Stimulated activated CD4-positive, alpha-beta T cell treated with anti-CD3 and anti-CD28 coated beads, Interleukin-2, amount 100 ng/mL, for 4 hours (primary cell): Measurements from ENCODE around the gene UNC5C.

Experiments used
- DNase-seq: peaks from one replicate; pipeline ENCODE4 v3.0.0-alpha.2; 2020; ENCODE audit warnings: low read depth

The UNC5C gene

DNA sequence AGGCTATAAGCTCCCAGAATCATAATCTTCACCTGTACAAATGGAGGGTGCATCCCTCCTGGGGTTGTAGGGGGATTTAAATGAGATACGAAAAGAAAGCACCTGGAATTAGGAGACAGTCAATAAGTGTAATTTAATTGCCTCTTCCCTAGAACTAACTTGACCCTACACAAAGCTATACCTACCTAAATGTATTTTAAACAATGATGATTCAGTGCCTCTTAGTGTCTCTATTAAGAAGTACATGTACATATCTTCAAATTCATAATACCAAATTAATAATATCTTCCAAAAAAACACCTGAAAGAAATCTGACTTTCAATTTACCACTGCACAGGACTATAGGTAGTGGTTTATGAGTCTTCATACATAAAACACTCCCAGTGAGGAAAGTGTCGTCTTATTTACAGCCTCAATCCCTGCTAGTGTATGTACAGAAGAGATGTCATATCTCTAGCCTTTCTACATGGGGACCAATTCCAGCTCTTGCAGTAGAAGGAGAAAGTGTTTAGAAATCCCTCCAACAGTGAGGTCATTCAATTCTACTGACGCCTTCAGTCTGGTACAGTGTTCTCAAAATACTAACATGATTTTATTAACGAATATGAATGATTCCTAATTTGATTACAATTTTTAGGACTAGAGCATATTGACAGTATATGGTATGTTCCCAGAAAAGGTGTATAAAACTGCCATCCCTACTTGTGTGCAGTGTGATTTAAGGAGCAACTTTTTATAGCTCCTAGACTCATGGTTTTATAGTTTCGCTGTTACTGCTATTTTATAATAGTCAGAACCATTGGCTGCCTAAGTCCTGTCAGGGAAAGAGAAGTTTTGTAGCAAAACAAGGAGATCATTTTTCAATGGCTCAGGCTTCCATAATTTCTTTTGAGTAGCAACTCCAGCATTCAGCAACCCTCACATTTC, 282.7 kb downstream of the UNC5C start:
- DNase-seq = no peak

DNA sequence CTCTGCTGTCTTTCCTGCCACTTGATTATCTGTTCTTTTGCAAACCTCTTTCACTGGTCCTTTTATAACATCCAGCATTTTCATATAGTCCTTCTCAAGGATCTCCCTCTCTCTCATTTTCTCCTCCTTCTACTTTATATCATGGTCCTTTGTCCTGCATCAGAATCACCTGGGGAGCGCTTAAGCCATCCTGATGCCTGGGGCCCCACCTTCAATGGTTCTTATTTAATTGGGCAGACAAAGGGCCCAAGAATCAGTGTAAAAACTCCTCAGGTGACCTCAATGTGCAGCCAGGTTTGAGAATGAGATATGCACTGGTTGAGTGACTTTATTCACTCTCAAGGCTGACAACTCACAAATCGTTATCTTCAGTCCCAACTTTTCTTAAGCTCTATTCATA, 283.9 kb downstream of the UNC5C start:
- DNase-seq = no peak

DNA sequence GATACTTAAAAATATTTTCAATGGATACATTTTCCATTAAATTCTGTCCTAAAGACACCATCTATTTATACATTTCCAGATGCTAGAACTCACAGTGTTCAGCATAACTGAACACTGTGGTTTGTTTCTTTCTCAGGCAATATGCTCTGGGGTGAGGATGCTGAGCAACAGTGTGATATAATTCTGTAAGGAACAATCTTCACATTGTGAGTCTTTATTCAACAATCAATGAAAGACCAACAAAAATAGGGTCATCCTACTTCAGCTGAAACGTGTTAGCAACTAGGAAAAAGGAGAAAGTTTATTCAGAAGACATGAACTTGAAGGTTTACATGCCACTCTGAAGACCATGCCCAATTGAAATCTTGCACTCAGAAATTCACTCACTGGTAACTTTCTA, 284.8 kb downstream of the UNC5C start:
- DNase-seq = no peak

DNA sequence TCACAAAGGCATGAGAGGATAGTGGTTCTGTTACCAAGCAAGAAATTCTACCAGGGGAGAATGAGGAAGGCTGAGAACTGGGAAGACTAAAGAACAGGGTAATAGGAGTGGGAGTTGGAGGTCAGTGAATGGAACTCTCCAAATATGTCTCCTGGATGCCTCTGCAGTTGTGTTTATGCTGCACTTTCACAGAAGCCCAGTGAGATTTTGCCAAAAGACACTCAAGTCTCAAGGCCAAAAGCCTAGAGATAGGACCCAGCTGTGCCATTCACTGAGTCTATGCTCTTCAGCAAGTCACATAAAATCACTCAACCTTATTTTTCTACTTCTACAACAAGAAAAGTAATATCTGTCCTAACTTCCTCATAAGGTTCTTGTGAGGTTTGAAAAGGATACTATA, 285.4 kb downstream of the UNC5C start:
- DNase-seq = no peak

DNA sequence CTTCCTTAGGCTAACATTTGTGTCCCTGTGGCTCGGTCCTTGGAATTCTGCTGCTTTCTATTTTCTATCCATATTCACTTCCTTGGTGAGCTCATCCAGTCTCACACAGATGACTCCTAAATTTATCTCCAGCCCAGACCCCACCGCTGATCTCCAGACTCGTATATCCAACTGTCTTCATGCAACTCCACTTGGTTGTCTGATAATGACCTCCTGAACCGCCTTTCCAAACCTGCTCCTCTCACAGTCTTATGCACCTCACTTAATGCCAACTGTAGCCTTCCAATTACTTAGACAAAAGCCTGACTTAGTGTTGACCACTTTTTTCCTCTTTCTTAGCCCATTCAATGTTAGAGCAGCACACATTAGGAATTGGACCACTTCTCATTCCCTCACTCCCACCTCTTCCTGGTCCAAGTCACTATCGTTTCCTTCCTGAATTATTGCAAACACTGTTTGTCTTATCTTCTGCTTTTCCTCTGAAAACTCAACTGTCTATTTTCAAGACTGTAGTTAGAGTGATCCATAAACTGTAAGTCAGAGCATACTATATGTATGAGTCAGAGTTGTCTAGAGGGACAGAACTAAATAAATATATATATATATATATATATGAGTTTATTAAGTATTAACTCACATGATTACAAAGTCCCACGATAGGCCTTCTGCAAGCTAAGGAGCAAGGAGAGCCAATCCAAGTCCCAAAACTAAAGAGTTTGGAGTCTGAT, 292.5 kb downstream of the UNC5C start:
- DNase-seq = no peak

DNA sequence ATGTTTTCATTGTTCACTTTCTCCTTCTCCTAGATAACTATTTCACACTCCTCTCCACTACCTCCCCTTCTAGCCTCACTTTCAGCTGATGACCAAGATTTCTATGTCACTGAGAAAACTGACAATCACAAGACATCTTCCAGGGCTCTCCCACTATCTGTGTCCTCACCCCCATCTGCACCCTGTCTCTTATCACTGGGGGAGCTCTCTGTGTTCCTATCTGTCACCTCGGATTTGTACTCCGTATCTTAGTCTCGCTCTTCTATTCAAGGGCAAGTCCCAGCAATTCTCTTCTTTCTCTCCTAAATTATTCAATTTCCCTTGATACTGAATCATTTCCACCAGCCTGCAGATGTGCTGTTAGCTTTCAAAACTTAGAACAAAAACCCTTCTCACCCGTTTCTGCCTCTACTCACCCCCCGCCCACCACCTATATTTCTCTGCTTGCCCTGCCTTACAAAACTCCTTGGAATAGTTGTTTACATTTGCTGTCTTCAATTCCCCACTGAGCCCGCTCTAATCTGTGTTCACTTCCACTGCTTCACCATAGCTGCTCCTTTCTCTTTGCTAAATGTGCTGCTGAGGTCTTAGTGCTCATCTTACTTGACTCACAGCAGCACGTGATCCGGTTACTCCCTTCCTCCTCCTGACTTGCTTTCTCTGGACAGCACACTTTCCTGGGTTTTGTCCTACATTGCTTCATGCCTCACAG, 293.2 kb downstream of the UNC5C start:
- no peak for DNase-seq

DNA sequence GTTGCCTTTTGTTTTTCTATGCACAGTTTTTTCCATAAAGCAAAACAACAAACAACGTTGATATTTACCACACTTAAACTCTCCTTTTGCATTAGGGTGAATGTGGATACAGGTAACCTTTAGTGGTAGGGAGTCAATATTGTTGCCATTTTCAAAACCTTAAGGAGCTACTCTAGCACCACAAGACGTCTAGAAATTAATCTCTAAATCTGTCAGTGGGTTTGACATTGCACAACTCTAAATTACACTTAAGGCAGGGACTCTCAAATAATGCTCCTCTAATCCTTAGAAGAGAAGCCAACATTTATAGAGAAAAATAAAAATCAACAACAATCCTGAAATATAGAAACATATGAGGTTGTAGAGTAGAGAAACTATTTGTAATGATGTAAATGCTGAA, 297.2 kb downstream of the UNC5C start:
- DNase-seq = no peak

DNA sequence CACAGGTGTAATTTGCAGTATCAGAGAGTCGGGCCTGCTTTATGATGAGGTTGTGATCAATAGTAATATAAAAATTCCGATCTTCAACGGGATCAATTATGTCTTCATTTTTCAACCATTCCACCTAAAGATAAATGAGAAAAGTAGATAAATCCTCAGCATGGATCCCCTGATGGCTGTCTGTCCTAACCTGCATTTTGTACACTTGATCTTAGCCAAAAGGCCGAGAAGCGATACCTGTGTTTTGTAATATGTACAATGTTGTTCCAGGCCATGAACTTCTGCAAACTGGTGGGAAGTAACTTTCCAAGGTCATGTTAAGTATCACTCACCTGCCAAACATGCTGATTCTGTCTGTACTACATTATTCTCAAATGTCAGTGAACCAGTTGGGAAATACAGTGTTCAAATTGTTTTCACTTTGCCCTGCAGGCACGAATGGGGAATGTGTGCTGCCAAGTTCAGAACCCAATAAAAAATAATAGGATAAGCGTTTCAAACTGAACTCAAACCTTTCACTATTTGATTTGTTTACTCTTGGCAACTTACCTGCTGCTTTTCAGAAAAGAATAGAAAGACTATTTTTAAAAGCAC, 298.1 kb downstream of the UNC5C start:
- no peak for DNase-seq

DNA sequence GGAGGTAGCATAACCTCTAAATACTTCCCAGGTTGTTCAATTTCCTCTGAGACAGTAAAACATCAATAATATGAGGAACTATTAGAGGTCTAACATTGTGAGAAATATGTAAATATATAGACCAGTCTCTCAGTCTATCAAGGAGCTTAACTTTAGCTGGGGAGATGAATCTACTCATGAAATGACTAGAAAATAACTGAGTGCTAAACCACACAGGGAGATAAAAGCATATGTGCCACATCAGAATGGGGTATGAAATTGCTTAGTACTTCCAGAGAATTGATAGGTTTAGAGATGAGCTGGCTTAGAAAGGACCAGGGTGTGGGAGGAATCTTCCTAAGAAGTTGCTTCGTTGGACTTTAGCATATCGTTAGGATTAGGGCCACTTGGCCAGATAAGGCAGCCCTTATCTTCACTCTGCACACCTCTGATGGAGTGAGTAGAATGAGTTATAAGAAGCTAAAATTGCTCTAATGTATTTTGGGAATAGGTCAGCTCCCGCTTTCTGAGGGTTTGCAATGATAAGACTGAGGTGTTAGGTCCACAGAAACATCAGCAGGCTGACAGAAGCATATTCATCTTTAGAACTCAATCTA, 299.2 kb downstream of the UNC5C start:
- DNase-seq = no peak

DNA sequence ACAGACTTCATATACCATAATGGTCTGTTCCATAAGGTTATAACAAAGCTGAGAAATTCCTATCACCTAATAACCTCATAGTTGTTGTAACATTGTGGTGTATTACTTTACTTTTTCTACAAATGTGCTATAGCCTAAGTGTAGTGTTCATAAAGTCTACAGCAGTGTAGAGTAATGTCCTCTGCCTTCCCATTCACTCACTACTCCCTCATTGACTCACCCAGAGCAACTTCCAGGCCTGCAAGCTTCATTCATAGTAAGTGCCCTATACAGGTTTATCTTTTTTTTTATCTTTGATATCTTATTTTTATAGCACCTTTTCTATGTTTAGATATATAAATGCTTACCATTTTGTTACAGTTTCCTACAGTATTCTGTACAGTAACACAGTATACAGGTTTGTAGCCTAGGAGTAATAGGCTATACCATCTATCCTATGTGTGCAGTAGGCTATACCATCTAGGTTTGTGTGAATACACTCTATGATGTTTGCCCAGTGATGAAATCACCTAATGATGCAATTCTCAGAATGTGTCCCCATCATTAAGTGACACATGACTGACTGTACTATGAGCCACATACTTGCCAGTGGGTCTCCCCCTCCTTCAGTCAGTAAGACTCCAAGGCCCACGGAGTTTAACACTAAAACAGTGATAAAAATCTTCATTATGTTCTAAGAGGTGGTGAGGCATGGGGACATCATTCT, 299.9 kb downstream of the UNC5C start:
- no peak for DNase-seq

DNA sequence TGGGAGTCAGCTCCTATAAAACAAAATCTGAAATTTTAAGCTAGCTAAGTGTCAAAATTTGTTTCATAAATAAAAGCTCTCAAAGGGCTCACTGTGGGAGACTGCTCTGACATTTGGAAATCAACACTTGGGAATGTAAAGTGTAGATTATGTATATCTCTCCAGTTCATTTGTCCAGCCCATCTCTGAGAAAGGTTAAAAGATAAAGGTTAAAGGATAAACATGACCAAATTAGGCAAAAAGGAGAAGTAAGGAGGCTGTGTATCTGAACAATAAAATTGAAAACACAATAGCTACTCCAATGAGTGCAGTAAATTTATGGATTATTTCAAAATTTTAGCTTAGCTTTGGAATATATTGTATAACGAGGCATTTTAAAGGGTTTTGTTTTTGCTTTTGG, 304.9 kb downstream of the UNC5C start:
- DNase-seq = no peak

DNA sequence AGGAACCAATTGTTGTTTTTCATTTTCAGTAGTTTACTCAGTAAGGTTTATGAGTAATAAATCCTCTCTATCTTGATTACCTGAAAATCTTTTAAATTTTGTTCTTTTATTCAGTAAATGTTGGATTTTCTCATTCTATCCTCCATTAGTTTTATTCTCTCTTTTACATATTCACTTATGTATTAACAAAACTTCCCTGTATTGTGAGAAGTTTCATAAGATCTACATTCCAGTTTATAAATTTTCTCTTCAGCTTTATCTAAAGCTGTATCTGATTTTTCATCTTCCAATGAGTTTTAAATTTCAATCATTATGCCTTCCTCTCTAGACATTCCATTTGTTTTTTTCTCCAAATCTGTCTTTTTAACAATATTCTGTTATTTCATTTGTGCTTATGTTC, 310.2 kb downstream of the UNC5C start:
- DNase-seq = no peak

DNA sequence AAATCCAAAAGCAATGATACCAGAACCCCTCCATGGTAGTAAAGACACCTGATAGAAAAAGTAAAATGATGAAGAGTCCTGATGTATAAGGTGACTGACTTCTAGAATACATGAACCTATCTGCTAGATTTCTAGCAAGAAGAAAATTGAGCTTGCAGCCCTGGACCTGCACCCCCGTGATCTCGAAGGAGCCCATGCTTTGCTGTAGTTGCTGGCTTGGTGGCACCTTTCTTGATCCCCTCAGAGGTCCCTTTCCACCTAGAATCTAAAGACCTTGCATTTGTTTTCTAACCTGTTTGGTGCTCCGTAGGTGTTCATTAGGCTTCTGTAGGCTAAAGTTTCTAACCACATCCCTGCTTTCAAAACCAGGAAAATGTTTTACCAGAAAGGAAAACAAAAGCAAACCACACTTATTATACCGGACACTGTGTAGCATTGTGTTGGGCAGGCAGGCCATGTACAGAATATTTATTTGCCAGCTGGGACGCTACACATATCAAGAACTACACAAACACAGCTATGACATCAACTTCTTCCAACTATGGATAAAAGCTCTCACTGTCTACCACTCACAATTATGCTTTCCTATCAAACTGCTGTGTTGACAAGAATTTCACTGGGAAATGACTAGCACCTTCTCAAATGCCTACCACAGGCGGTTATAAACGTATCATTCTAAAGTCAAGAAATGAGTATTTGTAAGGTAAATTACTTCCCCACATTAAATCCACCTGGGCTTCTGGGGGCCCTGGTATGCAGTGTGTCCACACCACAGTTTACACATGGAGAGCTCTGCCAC, 316.2 kb downstream of the UNC5C start:
- no peak for DNase-seq

DNA sequence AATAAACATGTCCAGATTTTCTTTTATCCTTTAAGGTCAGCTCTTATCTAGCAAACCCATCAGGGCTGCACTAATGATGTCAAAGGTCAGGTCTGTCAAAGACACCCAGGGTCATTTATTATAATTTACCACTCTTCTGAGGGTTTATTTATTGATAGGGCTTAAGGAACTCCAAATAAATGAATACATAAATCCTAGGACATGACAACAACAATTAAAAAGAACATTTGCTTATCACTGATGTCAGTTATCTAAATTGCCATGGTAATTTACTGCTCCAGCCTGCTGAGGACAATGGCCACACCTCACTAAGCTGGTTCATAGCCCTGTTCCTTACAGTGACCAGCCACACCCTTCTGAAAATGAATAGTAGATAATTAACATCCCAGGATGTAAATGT, 317.1 kb downstream of the UNC5C start:
- DNase-seq = no peak

DNA sequence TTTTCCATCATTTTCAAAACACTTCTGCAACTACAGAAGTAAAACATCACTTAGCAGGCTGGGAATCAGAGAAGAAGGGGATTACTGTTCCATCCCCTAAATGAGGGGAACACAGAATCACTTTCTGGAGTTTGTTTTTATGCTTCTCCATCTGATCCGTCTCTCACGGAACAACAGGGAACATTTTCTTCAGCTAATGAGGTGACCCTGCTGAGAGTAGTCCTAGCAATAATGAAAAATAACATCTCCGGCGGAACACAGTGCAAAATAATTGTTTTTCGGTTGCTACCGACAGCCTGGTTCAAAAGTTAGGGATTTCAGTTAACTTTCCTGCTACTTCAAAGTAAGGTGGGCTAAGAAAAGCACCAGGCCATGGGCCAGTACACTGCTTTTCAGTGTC, 322.9 kb downstream of the UNC5C start:
- no peak for DNase-seq

DNA sequence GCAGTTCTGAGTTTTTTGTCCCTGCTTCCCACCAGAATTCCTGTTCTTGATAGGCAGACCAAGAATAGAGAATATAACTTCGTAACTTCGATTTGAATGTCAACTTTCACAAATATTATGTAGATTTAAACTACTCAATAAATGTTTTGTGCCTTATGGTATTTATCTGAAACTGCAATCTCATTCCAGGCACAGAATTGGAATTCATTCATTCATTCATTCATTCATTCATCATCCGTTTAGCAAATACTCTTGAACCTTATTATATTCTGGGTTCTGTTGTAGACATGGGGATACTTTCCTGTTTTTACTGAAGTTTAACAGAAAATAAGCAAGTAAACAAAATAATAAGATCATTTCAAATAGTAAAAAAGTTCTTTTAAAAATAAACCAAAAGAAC, 324.4 kb downstream of the UNC5C start:
- DNase-seq = no peak

DNA sequence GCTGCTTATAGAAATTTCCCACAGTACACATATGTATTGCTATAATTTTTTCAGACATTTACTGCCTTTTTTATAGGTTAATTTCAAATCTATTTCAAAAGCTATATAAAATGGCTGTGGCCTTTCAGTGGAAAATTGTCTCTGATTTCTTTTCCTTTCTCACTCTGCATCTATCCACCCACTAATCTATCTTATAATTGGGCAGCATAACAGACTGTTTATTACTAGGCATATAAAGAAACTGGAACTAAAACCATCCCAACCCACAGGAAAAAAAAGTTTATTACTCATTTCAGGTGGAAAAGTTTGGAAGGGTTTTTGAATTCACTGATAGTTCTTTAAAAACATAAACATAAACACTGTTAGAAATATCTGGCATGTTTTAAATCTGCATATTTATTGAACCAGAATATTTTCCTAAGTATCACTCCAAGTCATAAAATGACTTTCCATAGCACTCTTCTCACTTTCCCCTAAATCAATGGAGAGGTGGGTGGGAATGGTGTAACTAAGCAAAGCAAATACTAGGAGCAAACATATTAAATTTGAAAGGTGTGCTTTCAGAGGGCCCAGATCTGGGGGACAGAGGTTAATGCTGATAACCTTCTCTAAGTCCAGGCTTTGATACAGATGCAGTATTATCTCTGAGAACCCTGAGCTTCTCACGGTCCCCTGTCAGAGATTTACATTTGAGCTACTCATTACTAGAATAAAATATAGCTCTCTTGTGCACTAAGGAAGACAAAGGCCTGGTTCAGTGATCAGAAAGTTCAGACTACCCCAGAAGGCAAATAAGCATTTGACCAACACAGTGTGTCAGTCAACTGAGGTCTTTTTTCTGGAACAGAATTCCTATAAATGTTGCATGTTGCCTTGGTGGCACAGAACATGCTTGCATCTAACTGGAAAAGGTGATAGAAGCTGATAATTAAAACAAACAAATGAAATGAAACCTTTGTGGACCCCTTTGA, 328.3 kb downstream of the UNC5C start:
- DNase-seq = no peak

DNA sequence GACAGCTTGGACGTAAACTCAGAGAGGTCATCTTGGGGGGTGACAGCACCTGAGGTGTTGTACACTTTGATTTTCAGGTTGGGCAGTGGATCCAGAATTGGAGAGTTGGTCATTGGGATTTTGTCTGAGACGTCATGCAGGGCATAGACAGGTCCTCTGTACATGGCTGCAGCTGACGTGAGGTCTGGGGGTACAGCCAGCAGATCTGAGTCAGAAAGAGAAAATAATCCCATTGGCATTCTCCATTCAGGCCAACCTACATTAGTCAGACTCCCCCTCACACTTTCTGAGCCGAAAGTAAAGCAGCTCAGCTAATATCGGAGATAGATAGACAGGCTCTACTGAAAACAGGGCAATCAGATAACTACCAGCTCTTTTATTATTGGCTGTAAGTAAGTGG, 329.7 kb downstream of the UNC5C start:
- no peak for DNase-seq

DNA sequence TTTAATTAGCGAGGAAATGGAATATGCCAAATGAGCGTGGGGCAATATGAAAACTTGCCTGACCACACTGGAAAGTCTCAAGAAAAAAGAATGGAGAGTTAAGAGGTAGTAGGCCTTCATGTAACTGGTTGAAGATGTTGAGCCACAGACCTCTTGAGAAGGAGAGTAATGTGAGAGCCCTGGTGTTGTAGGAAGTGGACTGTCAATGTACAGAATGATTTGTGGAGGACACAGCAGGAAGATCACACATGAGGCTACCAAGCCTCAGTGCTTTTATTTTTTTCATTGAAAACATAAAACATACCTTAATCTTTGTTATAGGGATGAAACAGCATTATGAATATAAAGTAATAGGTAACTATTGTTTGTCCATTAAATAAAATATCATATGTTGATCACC, 331.6 kb downstream of the UNC5C start:
- DNase-seq = no peak
